SJCRH30 (cell line): ENCODE measurements around the gene LRRC37B. TPM values are rescaled to one million over a fixed set of nuclear protein-coding genes. Genes with fewer than 3 reads are reported as not detected.
"Not testable (repeated sequence)": the region's sequence is repeated elsewhere in the genome, so short reads cannot be mapped to it uniquely, and the experiment has no call there.

Experiments used
- DNase-seq, 2 experiments: peaks; one replicate each; pipeline ENCODE4 v3.0.0-alpha.2; 2015 to 2020
- H3K27ac ChIP-seq: fragments of 250-450 bp; sonication (Bioruptor Pico); 2 replicates; pipeline ENCODE4 v1.5.1; 2020; ENCODE audit warnings: mild to moderate bottlenecking, moderate library complexity
- H3K27me3 ChIP-seq: fragments of 250-450 bp; sonication (Bioruptor Pico); 2 replicates; pipeline ENCODE4 v1.5.1; 2020; ENCODE audit warnings: mild to moderate bottlenecking, moderate library complexity
- H3K36me3 ChIP-seq: fragments of 250-450 bp; sonication (Bioruptor Pico); 2 replicates; pipeline ENCODE4 v1.5.1; 2020; ENCODE audit warnings: mild to moderate bottlenecking, moderate library complexity
- H3K4me1 ChIP-seq: fragments of 250-450 bp; sonication (Bioruptor Pico); 2 replicates; pipeline ENCODE4 v1.5.1; 2020; ENCODE audit warnings: mild to moderate bottlenecking, moderate library complexity
- H3K4me3 ChIP-seq: fragments of 250-450 bp; sonication (Bioruptor Pico); 2 replicates; pipeline ENCODE4 v1.5.1; 2020; ENCODE audit warnings: mild to moderate bottlenecking, moderate library complexity
- H3K9me3 ChIP-seq: fragments of 250-450 bp; sonication (Bioruptor Pico); replicated peaks from 2 replicates; pipeline ENCODE4 v1.5.1; 2020; ENCODE audit warnings: mild to moderate bottlenecking, moderate library complexity
- total RNA-seq: library from RNA; depleted of rRNA; stranded (reverse); fragments of >200 nt; shearing (Covaris generic); gene quantifications from 2 replicates; pipeline ENCODE4 v1.2.3, GENCODE V29; 2014

Gene LRRC37B
- total RNA-seq, 1 experiment from 2014 or later = 13.2 TPM

GRCh38 chr17:32061840-32062239 lies 54.7 kb downstream of the LRRC37B start:
- H3K27ac ChIP-seq = not testable (repeated sequence)

GRCh38 chr17:32064091-32064490 lies 56.9 kb downstream of the LRRC37B start:
- not testable (repeated sequence) for H3K27me3 ChIP-seq, H3K36me3 ChIP-seq, H3K4me1 ChIP-seq, H3K27ac ChIP-seq, H3K9me3 ChIP-seq, H3K4me3 ChIP-seq
- DNase-seq = peak; percentile 65 to 80

More at GRCh38 chr17:32061840-32062239, 54.7 kb downstream of the LRRC37B start:
- H3K27me3 ChIP-seq, H3K4me1 ChIP-seq, H3K36me3 ChIP-seq, H3K9me3 ChIP-seq, H3K4me3 ChIP-seq: not testable (repeated sequence)
- peak; percentile 20 to 66 for DNase-seq

- H3K4me3 ChIP-seq, H3K9me3 ChIP-seq, H3K27me3 ChIP-seq, H3K27ac ChIP-seq, H3K4me1 ChIP-seq, H3K36me3 ChIP-seq: not testable (repeated sequence)
- DNase-seq = peak in 1 of 2 experiments; percentile 35
These were observed 59.0 kb downstream of the LRRC37B start for GRCh38 chr17:32066123-32066680.

GRCh38 chr17:32066863-32067642 lies 59.9 kb downstream of the LRRC37B start:
- not testable (repeated sequence) for DNase-seq, H3K27me3 ChIP-seq, H3K27ac ChIP-seq, H3K4me3 ChIP-seq, H3K4me1 ChIP-seq, H3K36me3 ChIP-seq, H3K9me3 ChIP-seq

GRCh38 chr17:32069067-32069466 lies 61.9 kb downstream of the LRRC37B start:
- not testable (repeated sequence) for H3K27ac ChIP-seq
- DNase-seq = peak in 1 of 2 experiments; percentile 5

GRCh38 chr17:32071961-32072360 lies 64.8 kb downstream of the LRRC37B start:
- DNase-seq, H3K9me3 ChIP-seq, H3K4me1 ChIP-seq, H3K27ac ChIP-seq, H3K4me3 ChIP-seq, H3K36me3 ChIP-seq, H3K27me3 ChIP-seq: not testable (repeated sequence)

More at GRCh38 chr17:32069067-32069466, 61.9 kb downstream of the LRRC37B start:
- not testable (repeated sequence) for H3K4me3 ChIP-seq, H3K9me3 ChIP-seq, H3K27me3 ChIP-seq, H3K4me1 ChIP-seq, H3K36me3 ChIP-seq

GRCh38 chr17:32073131-32073530 lies 65.9 kb downstream of the LRRC37B start:
- not testable (repeated sequence) for H3K27ac ChIP-seq, DNase-seq, H3K27me3 ChIP-seq, H3K4me3 ChIP-seq, H3K36me3 ChIP-seq, H3K9me3 ChIP-seq, H3K4me1 ChIP-seq

- H3K27me3 ChIP-seq = not testable (repeated sequence)
These were observed 72.6 kb downstream of the LRRC37B start for GRCh38 chr17:32079753-32080152.

GRCh38 chr17:32083550-32083979 lies 76.4 kb downstream of the LRRC37B start:
- DNase-seq, H3K27ac ChIP-seq, H3K36me3 ChIP-seq, H3K27me3 ChIP-seq, H3K9me3 ChIP-seq, H3K4me1 ChIP-seq: not testable (repeated sequence)
- H3K4me3 ChIP-seq = peak overlapping the region; percentile 50

More at GRCh38 chr17:32079753-32080152, 72.6 kb downstream of the LRRC37B start:
- not testable (repeated sequence) for H3K9me3 ChIP-seq, H3K4me3 ChIP-seq, H3K27ac ChIP-seq, H3K36me3 ChIP-seq, H3K4me1 ChIP-seq
- DNase-seq = peak; percentile 60 to 66

- peak; percentile 64 to 76 for DNase-seq
- H3K36me3 ChIP-seq = not testable (repeated sequence)
These were observed 77.1 kb downstream of the LRRC37B start for GRCh38 chr17:32084003-32084941.

GRCh38 chr17:32084942-32085829 lies 78.0 kb downstream of the LRRC37B start:
- not testable (repeated sequence) for H3K9me3 ChIP-seq, H3K27ac ChIP-seq, H3K36me3 ChIP-seq, H3K27me3 ChIP-seq, H3K4me3 ChIP-seq, H3K4me1 ChIP-seq, DNase-seq

More at GRCh38 chr17:32084003-32084941, 77.1 kb downstream of the LRRC37B start:
- peak overlapping the region; percentile 50 for H3K4me3 ChIP-seq
- H3K9me3 ChIP-seq, H3K27me3 ChIP-seq, H3K27ac ChIP-seq, H3K4me1 ChIP-seq: not testable (repeated sequence)

GRCh38 chr17:32086833-32087232 lies 79.7 kb downstream of the LRRC37B start:
- H3K4me3 ChIP-seq, H3K4me1 ChIP-seq, H3K27ac ChIP-seq, H3K36me3 ChIP-seq, DNase-seq, H3K27me3 ChIP-seq, H3K9me3 ChIP-seq: not testable (repeated sequence)

- H3K9me3 ChIP-seq, H3K4me3 ChIP-seq, H3K27me3 ChIP-seq, H3K36me3 ChIP-seq, DNase-seq, H3K27ac ChIP-seq, H3K4me1 ChIP-seq: not testable (repeated sequence)
These were observed 84.9 kb downstream of the LRRC37B start for GRCh38 chr17:32092062-32092461.

- Histone ChIP-seq H3K36me3 (no peaks in the 10 kb centered on the region), H3K9me3 (0 out of 2 replicates have a peak, but pooled peaks cover 2% of the 10 kb centered on the region), H3K4me1 (no peaks in the 10 kb centered on the region), H3K27me3 (no peaks in the 10 kb centered on the region), H3K4me3 (no peak overlapping the region), H3K27ac (no peak overlapping the region)
- DNase-seq = no peak
These were observed 92.5 kb downstream of the LRRC37B start for GRCh38 chr17:32099686-32100085.
